HG02852 (cell line): ENCODE measurements around the gene NUCKS1.
A peak's percentile ranks its signal among the peaks of the same experiment; 100 is the strongest.

ENCODE experiments used
- ATAC-seq: cut with Tn5 transposase; IDR thresholded peaks from one replicate; pipeline ENCODE4 v1.9.1; 2021; ENCODE audit warnings: mild to moderate bottlenecking, moderate library complexity; ENCODE audit not compliant: unreplicated experiment

The NUCKS1 gene

GRCh38 chr1:205670611-205671430 lies 79.2 kb downstream of the NUCKS1 start:
- ATAC-seq = no peak

GRCh38 chr1:205670150-205670446 lies 79.9 kb downstream of the NUCKS1 start:
- no peak for ATAC-seq

GRCh38 chr1:205669341-205670149 lies 80.4 kb downstream of the NUCKS1 start:
- peak; percentile 27 for ATAC-seq

DNA sequence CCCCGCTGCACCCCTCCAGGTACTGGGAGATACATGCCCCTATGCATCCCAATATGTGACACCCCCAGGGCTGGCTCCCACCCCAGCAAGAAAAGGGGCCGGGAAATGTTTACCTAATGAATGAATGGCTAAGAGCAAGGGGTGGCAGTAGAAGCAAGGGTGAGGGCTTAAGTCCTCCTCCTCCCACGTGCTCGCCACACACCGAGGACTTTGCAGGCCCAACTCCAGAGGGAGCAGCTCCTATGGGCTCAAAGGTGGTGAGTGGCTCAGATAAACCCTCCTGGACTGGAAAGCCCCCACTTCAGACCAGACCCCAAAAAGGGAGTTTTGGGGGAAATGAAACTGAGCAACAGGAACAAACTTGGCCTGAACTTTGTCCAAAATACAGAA lies 81.0 kb downstream of the NUCKS1 start:
- peak; percentile 40 for ATAC-seq

DNA sequence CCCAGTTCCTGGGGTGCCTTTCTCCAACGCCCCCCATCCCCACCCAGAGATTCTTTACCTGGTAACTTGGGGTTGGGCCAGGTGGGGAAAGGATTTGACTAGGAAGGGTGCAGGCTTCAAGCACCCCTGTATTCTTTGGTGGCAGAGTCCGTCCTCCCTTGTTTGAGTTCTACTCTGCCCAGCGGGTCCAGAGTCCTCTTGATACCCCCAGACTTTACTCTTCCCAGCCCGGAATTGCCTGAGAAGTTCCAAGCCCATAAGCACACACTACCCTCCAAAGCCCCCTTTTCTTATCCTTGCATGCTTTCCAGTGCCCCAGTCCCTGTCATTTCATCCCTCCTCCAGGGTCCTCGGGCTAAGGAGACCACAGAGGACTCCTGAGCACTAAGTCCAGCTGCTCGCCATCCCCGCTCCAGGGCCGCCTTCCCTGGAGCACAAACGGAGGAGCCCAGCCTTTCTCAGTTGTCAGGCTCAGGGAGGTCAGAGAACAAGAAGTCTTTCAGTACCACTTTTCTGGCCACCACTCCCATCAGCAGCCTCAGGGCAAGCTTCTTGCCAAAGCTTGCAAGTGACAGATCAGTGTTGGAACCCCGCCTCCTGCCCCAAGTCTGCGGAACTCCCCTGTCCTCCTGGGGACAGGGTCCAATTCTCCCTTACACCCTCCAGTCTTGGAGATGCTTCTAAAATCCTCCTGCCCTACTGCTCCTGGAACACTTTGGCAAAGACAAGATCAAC lies 81.9 kb downstream of the NUCKS1 start:
- no peak for ATAC-seq

DNA sequence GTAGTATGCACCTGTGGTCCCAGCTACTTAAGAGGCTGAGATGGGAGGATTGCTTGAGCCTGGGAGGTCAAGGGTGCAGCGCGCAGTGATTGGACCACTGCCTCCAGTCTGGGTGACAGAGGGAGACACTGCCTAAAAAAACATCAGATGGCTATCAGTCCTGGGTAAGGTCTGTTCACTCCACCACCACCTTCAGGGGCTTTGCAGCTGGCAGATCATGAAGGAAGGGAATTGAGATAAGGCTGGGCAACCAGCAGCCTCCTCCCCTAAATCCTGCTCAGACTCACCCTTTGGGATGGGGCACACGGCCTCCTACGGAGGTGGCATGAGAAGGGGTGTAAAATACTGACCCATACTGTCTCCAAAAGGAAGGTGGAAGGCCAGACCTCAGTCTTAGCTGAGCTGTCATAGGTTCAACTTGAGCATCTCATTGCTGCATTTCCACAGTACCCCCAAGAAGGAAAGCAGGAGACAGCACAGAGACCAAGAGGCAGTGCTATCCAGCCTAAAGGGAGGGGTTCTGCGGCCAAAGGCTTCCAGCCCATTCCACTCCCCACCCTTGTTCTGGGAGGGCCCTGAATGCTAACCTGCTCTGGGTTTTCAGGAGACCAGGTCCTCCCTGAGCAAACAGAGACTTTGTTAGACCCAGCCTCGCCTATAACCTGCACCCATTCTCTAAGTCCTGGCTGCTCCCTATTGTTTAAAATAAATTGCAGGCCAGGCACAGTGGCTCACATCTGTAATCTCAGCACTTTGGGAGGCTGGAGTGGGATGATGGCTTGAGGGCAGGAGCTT lies 83.4 kb downstream of the NUCKS1 start:
- ATAC-seq = no peak

- no peak for ATAC-seq
Observed at GRCh38 chr1:205665201-205666045, 84.6 kb downstream of the NUCKS1 start.

GRCh38 chr1:205664399-205665017 lies 85.5 kb downstream of the NUCKS1 start:
- ATAC-seq = no peak

GRCh38 chr1:205663286-205663936 lies 86.6 kb downstream of the NUCKS1 start:
- no peak for ATAC-seq
